Stimulated activated naive CD4-positive, alpha-beta T cell (primary cell): ENCODE results near the gene SLC14A1.
"Not testable (repeated sequence)": the region's sequence is repeated elsewhere in the genome, so short reads cannot be mapped to it uniquely, and the experiment has no call there.

Experiments used
- DNase-seq, 6 experiments: peaks; one replicate each; lab custom pipeline; 2025; lab: John Stamatoyannopoulos, UW

SLC14A1 gene

GRCh38 chr18:45757005-45757404, 33.0 kb downstream of the SLC14A1 start:
- no peak for DNase-seq

GRCh38 chr18:45757644-45758043, 33.7 kb downstream of the SLC14A1 start:
- DNase-seq = not testable (repeated sequence)

- DNase-seq = no peak
Measured at GRCh38 chr18:45760462-45761036, 36.6 kb downstream of the SLC14A1 start.

- DNase-seq = no peak
Measured at GRCh38 chr18:45761512-45762114, 37.6 kb downstream of the SLC14A1 start.

- DNase-seq = no peak
Measured at GRCh38 chr18:45764000-45764686, 40.2 kb downstream of the SLC14A1 start.

- DNase-seq = no peak
Measured at GRCh38 chr18:45765796-45766195, 41.8 kb downstream of the SLC14A1 start.

GRCh38 chr18:45771587-45772480, 47.9 kb downstream of the SLC14A1 start:
- no peak for DNase-seq

GRCh38 chr18:45774065-45774521, 50.1 kb downstream of the SLC14A1 start:
- peak in 1 of 6 experiments; percentile 20 for DNase-seq

- DNase-seq = peak in 5 of 6 experiments; percentile 6 to 44 (median 8)
Measured at GRCh38 chr18:45775241-45775676, 51.3 kb downstream of the SLC14A1 start.

GRCh38 chr18:45775743-45776142, 51.8 kb downstream of the SLC14A1 start:
- DNase-seq = no peak

- DNase-seq = no peak
Measured at GRCh38 chr18:45777393-45777792, 53.4 kb downstream of the SLC14A1 start.

GRCh38 chr18:45780568-45780967, 56.6 kb downstream of the SLC14A1 start:
- DNase-seq = no peak

- DNase-seq = no peak
Measured at GRCh38 chr18:45782662-45783061, 58.7 kb downstream of the SLC14A1 start.

- no peak for DNase-seq
Measured at GRCh38 chr18:45783097-45784075, 59.4 kb downstream of the SLC14A1 start.

GRCh38 chr18:45785134-45785533, 61.2 kb downstream of the SLC14A1 start:
- DNase-seq = peak in 1 of 6 experiments; percentile 2

- no peak for DNase-seq
Measured at GRCh38 chr18:45786941-45787340, 63.0 kb downstream of the SLC14A1 start.

- no peak for DNase-seq
Measured at GRCh38 chr18:45787346-45787745, 63.4 kb downstream of the SLC14A1 start.

- no peak for DNase-seq
Measured at GRCh38 chr18:45788861-45789260, 64.9 kb downstream of the SLC14A1 start.

- DNase-seq = no peak
Measured at GRCh38 chr18:45792506-45793263, 68.7 kb downstream of the SLC14A1 start.
